K562 (cell line): Measurements from ENCODE around the gene ZNF471.

Experiments used
- CSDE1 ChIP-seq, 2 experiments: fragments of 450-650 bp; IDR thresholded peaks; 2 replicates each; pipeline ENCODE4 v1.6.1; 2016; ENCODE audit warnings: mild to moderate bottlenecking in 1 of 2
- GABPB1 ChIP-seq: sonication (generic); formaldehyde crosslinking; IDR thresholded peaks from 2 replicates; pipeline ENCODE4 v1.8.0; 2022; ENCODE audit warnings: mild to moderate bottlenecking, missing genetic modification reagents
- MEIS2 ChIP-seq: fragments of 450-650 bp; IDR thresholded peaks from 2 replicates; pipeline ENCODE4 v1.6.1; 2014; ENCODE audit warnings: mild to moderate bottlenecking; ENCODE audit not compliant: partially characterized antibody
- NFE2 ChIP-seq: IDR thresholded peaks from 2 replicates; pipeline ENCODE4 v1.6.1; 2014; ENCODE audit warnings: antibody characterized with exemption, low read depth
- TAL1 ChIP-seq: fragments of 450-650 bp; IDR thresholded peaks from 2 replicates; pipeline ENCODE4 v1.6.1; 2016; ENCODE audit warnings: mild to moderate bottlenecking

GRCh38 chr19:56543776-56544175, 36.1 kb downstream of the ZNF471 start:
- TF ChIP-seq GABPB1: no peak
- TF ChIP-seq TAL1: no peak
- TF ChIP-seq MEIS2: no peak
- no peak for TF ChIP-seq NFE2
- no peak for TF ChIP-seq CSDE1 (IDR thresholded peaks at IDR 0.05)
